NCI-H2196 (cell line): ENCODE results near the gene UGT1A6.

ENCODE experiments used
- DNase-seq: peaks from one replicate; lab custom pipeline; 2025; ENCODE audit not compliant: unreplicated experiment; lab: John Stamatoyannopoulos, UW

The UGT1A6 gene

DNA sequence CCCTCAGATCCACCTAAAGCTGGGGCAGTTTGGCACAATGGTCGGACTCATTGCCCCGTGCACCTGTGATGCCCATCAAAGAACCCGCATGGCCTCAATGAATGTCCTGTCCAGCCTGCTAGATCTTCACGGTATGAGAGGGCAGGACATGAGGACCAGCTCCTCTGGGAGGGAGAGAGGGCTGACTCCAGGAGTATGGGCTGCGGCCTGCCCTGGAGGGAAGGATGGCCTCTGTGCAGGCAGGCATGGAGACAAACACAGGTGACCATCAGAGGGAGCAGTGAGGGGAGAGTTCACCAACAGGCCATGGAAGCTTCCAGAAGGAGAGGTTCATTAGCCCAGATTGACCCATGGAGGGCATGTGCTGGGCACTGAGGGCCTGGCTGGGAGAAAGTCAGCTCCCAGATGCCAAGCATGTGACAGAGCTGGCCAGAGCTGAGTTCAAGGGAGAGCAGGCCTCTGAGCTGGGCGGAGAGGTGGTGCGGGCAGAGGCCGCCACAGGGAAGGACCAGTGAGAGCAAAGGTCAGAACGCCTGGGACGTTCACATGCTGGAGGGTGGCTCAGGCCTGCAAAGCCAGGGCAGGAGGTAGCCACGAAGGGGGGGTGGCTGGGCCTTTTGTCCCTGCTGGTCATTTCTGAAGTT is 125.4 kb downstream of the UGT1A6 start:
- DNase-seq, result no peak

DNA sequence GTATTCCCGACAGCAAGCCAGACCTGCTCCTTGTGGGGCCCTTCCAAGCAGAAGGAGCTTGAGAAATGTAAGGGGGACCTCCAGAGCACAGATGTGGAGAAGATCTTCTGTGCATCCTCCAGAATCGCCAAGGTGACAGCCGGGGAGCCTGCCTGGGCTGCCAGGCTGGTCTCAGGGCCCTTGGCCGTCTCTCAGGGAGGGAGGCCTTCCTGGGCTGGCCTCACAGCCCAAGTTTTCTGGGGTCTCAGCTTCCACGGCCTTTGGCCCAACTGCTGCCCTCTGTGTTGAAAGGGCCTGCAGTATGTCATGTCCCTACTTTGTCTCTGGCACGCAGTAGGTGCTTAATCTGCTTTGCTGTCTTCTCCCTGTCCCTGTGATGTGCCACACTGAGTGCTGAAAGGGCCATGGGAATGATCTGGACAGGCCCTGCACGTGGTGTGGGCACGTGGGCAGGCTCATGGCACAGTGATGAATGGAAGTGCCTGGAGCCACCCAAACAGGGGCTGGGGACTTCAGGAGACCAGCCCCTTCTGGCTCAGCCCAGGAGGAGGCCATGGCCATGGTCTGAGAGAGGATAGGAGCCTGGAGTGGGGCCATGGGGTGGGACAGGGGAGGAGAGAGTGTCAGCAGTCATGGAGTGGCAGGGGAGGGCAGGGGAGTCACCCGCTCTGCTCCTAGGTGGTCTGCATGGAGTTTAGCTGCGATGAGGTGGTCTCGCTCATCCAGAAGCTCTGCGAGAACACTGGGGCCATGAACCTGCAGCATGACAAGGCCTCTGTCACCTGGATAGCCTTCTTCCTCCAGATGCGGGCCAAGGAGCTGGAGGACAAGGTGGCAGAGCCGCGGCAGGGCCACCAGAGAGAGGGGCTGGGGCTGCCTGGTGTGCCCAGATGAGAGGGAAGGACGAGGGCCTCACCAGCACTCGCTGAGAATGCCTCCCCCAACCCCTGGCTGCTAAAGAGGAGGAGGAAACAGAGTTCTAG is 126.2 kb downstream of the UGT1A6 start:
- no peak for DNase-seq

GRCh38 chr2:233819884-233820773 is 127.4 kb downstream of the UGT1A6 start:
- DNase-seq, result no peak

- no peak for DNase-seq
These were observed 128.1 kb downstream of the UGT1A6 start for GRCh38 chr2:233820774-233821105.

DNA sequence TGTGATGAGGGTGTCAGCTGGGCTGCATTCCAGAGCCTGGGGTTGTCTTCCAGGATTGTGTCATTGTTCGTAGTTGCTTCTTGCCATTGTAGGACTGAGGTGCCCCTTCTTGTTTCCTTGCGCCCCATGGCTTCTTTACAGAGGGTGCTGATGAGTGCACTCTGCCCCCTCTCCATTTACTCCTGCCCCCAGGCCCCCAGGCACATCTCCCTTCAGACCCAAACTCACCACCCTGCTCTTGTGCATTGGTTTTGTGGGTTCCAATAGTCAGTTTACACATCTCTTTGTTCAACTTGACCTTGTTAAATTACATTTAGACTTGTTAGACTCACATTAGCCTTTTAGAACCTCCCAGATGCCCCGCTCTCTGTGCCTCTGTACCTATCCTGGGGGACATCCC is 128.5 kb downstream of the UGT1A6 start:
- no peak for DNase-seq

DNA sequence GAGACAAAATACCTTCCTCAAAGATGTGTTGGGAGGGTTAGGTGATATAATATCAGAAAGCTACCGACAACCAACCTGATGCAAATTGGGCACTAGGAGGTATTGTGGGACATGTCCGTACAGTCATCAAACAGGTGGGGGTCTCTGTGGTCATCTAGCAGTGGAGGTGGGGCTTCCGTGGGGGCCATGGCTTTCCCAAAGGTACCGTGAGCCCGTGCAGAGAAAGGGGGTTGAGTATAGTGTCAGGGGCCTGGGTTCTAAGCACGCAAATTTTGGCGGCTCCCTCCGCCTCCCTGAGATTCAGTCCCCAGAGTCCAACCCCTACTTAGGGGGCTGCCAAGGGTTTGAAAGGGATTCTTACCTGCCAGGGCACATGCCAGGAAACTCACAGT is 129.0 kb downstream of the UGT1A6 start:
- no peak for DNase-seq

- DNase-seq, result no peak
These were observed 129.5 kb downstream of the UGT1A6 start for GRCh38 chr2:233822101-233822771.
